HG02798 (cell line): Measurements from ENCODE around the gene METTL6.
"Not testable (repeated sequence)": the region's sequence is repeated elsewhere in the genome, so short reads cannot be mapped to it uniquely, and the experiment has no call there.

ENCODE experiments used
- ATAC-seq: cut with Tn5 transposase; IDR thresholded peaks from one replicate; pipeline ENCODE4 v1.9.1; 2021; ENCODE audit warnings: mild to moderate bottlenecking; ENCODE audit not compliant: unreplicated experiment, poor library complexity

METTL6 gene

GRCh38 chr3:15451216-15452113, 24.1 kb upstream of the METTL6 start:
- ATAC-seq = no peak

- ATAC-seq = no peak
Measured at GRCh38 chr3:15450438-15451215, 23.3 kb upstream of the METTL6 start.

GRCh38 chr3:15449489-15450224, 22.3 kb upstream of the METTL6 start:
- ATAC-seq = no peak

- ATAC-seq = no peak
Measured at GRCh38 chr3:15443826-15444524, 16.6 kb upstream of the METTL6 start.

GRCh38 chr3:15440891-15441290, 13.5 kb upstream of the METTL6 start:
- no peak for ATAC-seq

GRCh38 chr3:15439476-15439875, 12.1 kb upstream of the METTL6 start:
- ATAC-seq = no peak

- ATAC-seq = no peak
Measured at GRCh38 chr3:15438983-15439382, 11.6 kb upstream of the METTL6 start.

- ATAC-seq = no peak
Measured at GRCh38 chr3:15436246-15436645, 8.9 kb upstream of the METTL6 start.

- ATAC-seq = no peak
Measured at GRCh38 chr3:15434756-15435155, 7.4 kb upstream of the METTL6 start.

- no peak for ATAC-seq
Measured at GRCh38 chr3:15433531-15433930, 6.2 kb upstream of the METTL6 start.

GRCh38 chr3:15431256-15431837, 4.0 kb upstream of the METTL6 start:
- ATAC-seq = no peak

GRCh38 chr3:15430624-15431023, 3.3 kb upstream of the METTL6 start:
- no peak for ATAC-seq

GRCh38 chr3:15429080-15429479, 1.7 kb upstream of the METTL6 start:
- ATAC-seq = no peak

GRCh38 chr3:15428539-15428938, 1.2 kb upstream of the METTL6 start:
- no peak for ATAC-seq

GRCh38 chr3:15427981-15428380, 637 bp upstream of the METTL6 start:
- no peak for ATAC-seq

- ATAC-seq = no peak
Measured at GRCh38 chr3:15426579-15427118, 695 bp downstream of the METTL6 start.

- no peak for ATAC-seq
Measured at GRCh38 chr3:15420871-15421270, 6.5 kb downstream of the METTL6 start.

GRCh38 chr3:15410966-15411365, 16.4 kb downstream of the METTL6 start:
- ATAC-seq = not testable (repeated sequence)

- ATAC-seq = no peak
Measured at GRCh38 chr3:15409774-15410173, 17.6 kb downstream of the METTL6 start.

GRCh38 chr3:15409239-15409638, 18.1 kb downstream of the METTL6 start:
- no peak for ATAC-seq
